ENCODE results near the gene ARHGEF11. TPM values are rescaled to one million over a fixed set of nuclear protein-coding genes. Genes with fewer than 3 reads are reported as not detected.

The ARHGEF11 gene
- total RNA-seq, 2 experiments from 2014 or later, result 1.4 to 1.8 TPM

GRCh38 chr1:156948708-156949107 lies 96.8 kb downstream of the ARHGEF11 start:
- DNase-seq (no peak), ATAC-seq (no peak)
- ChIA-PET POLR2A (interaction anchor here (3.0 kb wide), 1 partner anchor 11 kb away, joined by 12 read pairs; no protein-coding TSS in a partner anchor), CTCF (interaction anchor here (0.7 to 2.7 kb wide), 7 partner anchors 10 to 289 kb away, joined by 3 to 10 read pairs (median 3); no protein-coding TSS in a partner anchor)
- H3K4me3 Mint-ChIP-seq, result no peak overlapping the region
- H3K27ac Mint-ChIP-seq, result no peak overlapping the region
- intact Hi-C loops (cut with micrococcal nuclease), result no loop called here
- no peaks in the 10 kb centered on the region for H3K36me3 Mint-ChIP-seq (ENCODE audit: low read depth)
- no peaks in the 10 kb centered on the region for H3K9me3 Mint-ChIP-seq
- no peaks in the 10 kb centered on the region for H3K4me1 Mint-ChIP-seq (ENCODE audit: low read depth)
- TF ChIP-seq, protein P1, sequence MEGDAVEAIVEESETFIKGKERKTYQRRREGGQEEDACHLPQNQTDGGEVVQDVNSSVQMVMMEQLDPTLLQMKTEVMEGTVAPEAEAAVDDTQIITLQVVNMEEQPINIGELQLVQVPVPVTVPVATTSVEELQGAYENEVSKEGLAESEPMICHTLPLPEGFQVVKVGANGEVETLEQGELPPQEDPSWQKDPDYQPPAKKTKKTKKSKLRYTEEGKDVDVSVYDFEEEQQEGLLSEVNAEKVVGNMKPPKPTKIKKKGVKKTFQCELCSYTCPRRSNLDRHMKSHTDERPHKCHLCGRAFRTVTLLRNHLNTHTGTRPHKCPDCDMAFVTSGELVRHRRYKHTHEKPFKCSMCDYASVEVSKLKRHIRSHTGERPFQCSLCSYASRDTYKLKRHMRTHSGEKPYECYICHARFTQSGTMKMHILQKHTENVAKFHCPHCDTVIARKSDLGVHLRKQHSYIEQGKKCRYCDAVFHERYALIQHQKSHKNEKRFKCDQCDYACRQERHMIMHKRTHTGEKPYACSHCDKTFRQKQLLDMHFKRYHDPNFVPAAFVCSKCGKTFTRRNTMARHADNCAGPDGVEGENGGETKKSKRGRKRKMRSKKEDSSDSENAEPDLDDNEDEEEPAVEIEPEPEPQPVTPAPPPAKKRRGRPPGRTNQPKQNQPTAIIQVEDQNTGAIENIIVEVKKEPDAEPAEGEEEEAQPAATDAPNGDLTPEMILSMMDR (IDR thresholded peaks at IDR 0.05), result no peak
- H3K27me3 Mint-ChIP-seq, result no peaks in the 10 kb centered on the region

DNA sequence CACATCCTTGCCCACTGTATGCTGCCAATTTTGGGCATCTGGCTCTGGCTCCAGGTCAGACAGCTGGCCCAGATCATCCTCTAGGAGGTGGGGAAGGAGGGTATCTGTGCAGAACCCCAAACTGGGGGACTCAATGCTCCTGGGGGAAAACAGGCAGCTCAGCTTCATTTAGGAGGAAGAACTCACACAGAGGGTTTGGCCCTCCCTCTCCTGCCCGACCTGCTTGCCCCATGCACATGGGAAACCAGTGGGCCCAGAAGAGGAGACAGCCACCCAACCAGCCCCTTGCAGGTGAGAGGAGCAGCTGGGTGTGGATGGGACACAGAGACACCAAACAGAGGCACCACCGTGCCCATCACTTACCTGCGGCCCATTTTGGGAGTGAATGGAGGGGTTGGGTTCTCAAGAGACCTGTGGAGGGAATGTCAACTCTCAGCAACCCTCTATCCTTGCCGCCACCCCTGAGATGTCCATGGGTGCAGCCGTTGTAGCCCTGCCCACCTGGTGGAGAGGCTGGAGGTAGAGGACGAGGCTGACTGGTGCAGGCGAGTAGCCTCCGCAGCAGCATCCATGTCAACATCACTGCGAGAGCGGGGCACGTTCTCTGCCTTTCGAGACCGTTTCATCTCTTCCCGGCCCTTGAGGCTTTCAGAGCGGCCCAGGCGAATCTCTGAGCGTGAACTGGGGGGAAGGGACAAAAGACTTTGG lies 97.6 kb downstream of the ARHGEF11 start:
- DNase-seq, result no peak
- ATAC-seq, result no peak
- POLR2A ChIA-PET, result interaction anchor here (3.0 kb wide), 1 partner anchor 12 kb away, joined by 12 read pairs; no protein-coding TSS in a partner anchor
- Mint-ChIP-seq H3K9me3 (no peaks in the 10 kb centered on the region), H3K27me3 (no peaks in the 10 kb centered on the region), H3K4me3 (no peak overlapping the region), H3K27ac (no peak overlapping the region), H3K36me3 (ENCODE audit: low read depth) (no peaks in the 10 kb centered on the region), H3K4me1 (ENCODE audit: low read depth) (no peaks in the 10 kb centered on the region)
- TF ChIP-seq, protein P1 (IDR thresholded peaks at IDR 0.05), result no peak
- intact Hi-C loops (cut with micrococcal nuclease), result no loop called here
- CTCF ChIA-PET, result interaction anchor here (0.7 to 2.7 kb wide), 6 partner anchors 11 to 209 kb away, joined by 3 to 10 read pairs (median 4); no protein-coding TSS in a partner anchor

DNA sequence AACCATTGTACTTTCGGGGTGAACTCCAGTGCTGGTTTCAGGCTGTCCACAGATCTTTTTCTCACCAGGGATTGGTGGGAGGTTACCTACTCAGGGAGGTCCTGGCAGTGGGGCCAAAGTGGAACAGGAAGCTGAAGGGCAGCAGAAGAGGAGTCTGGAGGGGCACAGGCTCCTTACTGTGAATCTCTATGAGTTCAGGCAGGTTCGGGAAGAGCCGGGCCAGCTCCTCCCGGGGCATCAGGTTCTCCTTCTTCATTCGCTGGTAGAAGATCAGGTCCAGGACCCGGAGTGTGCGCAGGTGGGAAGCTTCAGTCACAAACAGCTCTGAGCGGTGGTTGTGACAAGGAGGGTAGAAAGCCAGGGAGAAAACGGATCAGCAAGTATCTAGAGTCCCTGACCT lies 98.4 kb downstream of the ARHGEF11 start:
- Mint-ChIP-seq H3K9me3 (no peaks in the 10 kb centered on the region), H3K27me3 (no peaks in the 10 kb centered on the region), H3K27ac (no peak overlapping the region), H3K36me3 (ENCODE audit: low read depth) (no peaks in the 10 kb centered on the region), H3K4me1 (ENCODE audit: low read depth) (no peaks in the 10 kb centered on the region), H3K4me3 (no peak overlapping the region)
- TF ChIP-seq, protein P1 (IDR thresholded peaks at IDR 0.05), result no peak
- ChIA-PET CTCF (interaction anchor here (1.1 kb wide), 1 partner anchor 9 kb away, joined by 3 read pairs; no protein-coding TSS in a partner anchor), POLR2A (no interaction called here)
- intact Hi-C loops (cut with micrococcal nuclease), result no loop called here
- ATAC-seq (no peak), DNase-seq (no peak)

- intact Hi-C loops (cut with micrococcal nuclease), result no loop called here
- Mint-ChIP-seq H3K9me3 (no peaks in the 10 kb centered on the region), H3K27me3 (no peaks in the 10 kb centered on the region), H3K36me3 (ENCODE audit: low read depth) (no peaks in the 10 kb centered on the region), H3K27ac (no peak overlapping the region), H3K4me3 (no peak overlapping the region), H3K4me1 (ENCODE audit: low read depth) (no peaks in the 10 kb centered on the region)
- DNase-seq (no peak), ATAC-seq (no peak)
- TF ChIP-seq, protein P1 (IDR thresholded peaks at IDR 0.05), result no peak
- POLR2A ChIA-PET, result no interaction called here
- CTCF ChIA-PET, result interaction anchor here (0.9 to 1.1 kb wide), 2 partner anchors 8 to 54 kb away, joined by 3 read pairs; no protein-coding TSS in a partner anchor
Observed at GRCh38 chr1:156945881-156946661, 99.5 kb downstream of the ARHGEF11 start.

DNA sequence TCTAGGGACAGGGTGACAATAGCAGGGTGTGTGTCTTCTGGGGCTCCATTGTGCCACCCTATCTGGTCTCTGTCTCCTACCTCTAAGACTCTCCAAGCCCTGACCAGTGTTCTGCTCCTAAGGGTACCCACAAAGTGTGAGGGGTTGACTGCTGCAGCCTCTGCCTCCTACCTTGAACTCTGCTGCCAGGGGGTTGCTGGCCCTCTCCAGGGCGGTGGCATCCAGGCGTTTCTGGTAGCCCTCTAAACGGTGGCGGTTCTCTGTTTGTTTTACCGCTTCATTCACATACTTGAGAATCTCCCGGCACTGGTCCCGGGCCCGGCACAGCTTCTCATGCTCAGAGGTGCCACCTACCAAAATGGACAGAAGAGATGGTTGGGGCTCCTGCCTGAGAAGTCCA lies 100.7 kb downstream of the ARHGEF11 start:
- intact Hi-C loops (cut with micrococcal nuclease), result no loop called here
- no peak for DNase-seq
- ATAC-seq, result no peak
- POLR2A ChIA-PET, result no interaction called here
- Mint-ChIP-seq H3K27ac (no peak overlapping the region), H3K4me3 (no peak overlapping the region), H3K4me1 (ENCODE audit: low read depth) (no peaks in the 10 kb centered on the region), H3K36me3 (ENCODE audit: low read depth) (no peaks in the 10 kb centered on the region), H3K9me3 (no peaks in the 10 kb centered on the region), H3K27me3 (no peaks in the 10 kb centered on the region)
- TF ChIP-seq, protein P1 (IDR thresholded peaks at IDR 0.05), result no peak
- CTCF ChIA-PET, result no interaction called here

All from activated CD8-positive, alpha-beta T cell treated with anti-CD3 and anti-CD28 coated beads for 36 hours (primary cell).